Kidney epithelial cell (primary cell): Measurements from ENCODE around the gene ASXL1. TPM values are rescaled to one million over a fixed set of nuclear protein-coding genes. Genes with fewer than 3 reads are reported as not detected.
"Not testable (repeated sequence)": the region's sequence is repeated elsewhere in the genome, so short reads cannot be mapped to it uniquely, and the experiment has no call there.

Source experiments
- DNase-seq: peaks from one replicate; pipeline ENCODE4 v3.0.0-alpha.2; 2010; ENCODE audit warnings: low read depth
- H3K27me3 ChIP-seq: 2 replicates; pipeline ENCODE4 v1.6.0; 2011; ENCODE audit warnings: low read length; ENCODE audit not compliant: control insufficient read depth, insufficient read depth
- H3K36me3 ChIP-seq: 2 replicates; pipeline ENCODE4 v1.5.1; 2011; ENCODE audit warnings: low read length; ENCODE audit not compliant: control insufficient read depth, insufficient read depth
- H3K4me3 ChIP-seq: 2 replicates; pipeline ENCODE4 v1.5.1; 2011; ENCODE audit warnings: low read depth, mild to moderate bottlenecking, control low read depth, low read length
- CTCF ChIP-seq: IDR thresholded peaks from 2 replicates; pipeline ENCODE4 v1.5.1; 2011; ENCODE audit warnings: mild to moderate bottlenecking, moderate library complexity, low read length, control low read depth, inconsistent platforms; ENCODE audit not compliant: insufficient read depth, poor library complexity, severe bottlenecking
- total RNA-seq: library from RNA; depleted of rRNA; stranded (reverse); fragments of >200 nt; gene quantifications from 2 replicates; pipeline ENCODE4 v1.2.3, GENCODE V29; 2015

Gene ASXL1
- total RNA-seq, 1 donor from 2014 or later: 31.6 TPM

GRCh38 chr20:32368323-32368722, 10.2 kb downstream of the ASXL1 start:
- TF ChIP-seq CTCF: no peak
- Histone ChIP-seq H3K27me3 (no peaks in the 10 kb centered on the region), H3K36me3 (peaks cover 1% of the 10 kb centered on the region), H3K4me3 (no peak overlapping the region)
- no peak for DNase-seq

- Histone ChIP-seq H3K27me3 (no peaks in the 10 kb centered on the region), H3K4me3 (no peak overlapping the region), H3K36me3 (peaks cover 1% of the 10 kb centered on the region)
- DNase-seq: no peak
- TF ChIP-seq CTCF: no peak
Observed at GRCh38 chr20:32368925-32369324, 10.8 kb downstream of the ASXL1 start.

GRCh38 chr20:32370897-32371296, 12.8 kb downstream of the ASXL1 start:
- no peak for TF ChIP-seq CTCF
- H3K36me3 ChIP-seq: peaks cover 1% of the 10 kb centered on the region
- H3K27me3 ChIP-seq: no peaks in the 10 kb centered on the region
- H3K4me3 ChIP-seq: no peak overlapping the region
- DNase-seq: no peak

- DNase-seq: no peak
- H3K4me3 ChIP-seq: no peak overlapping the region
- no peaks in the 10 kb centered on the region for H3K27me3 ChIP-seq
- TF ChIP-seq CTCF: no peak
- no peaks in the 10 kb centered on the region for H3K36me3 ChIP-seq
Observed at GRCh38 chr20:32378461-32378860, 20.3 kb downstream of the ASXL1 start.

- not testable (repeated sequence) for H3K4me3 ChIP-seq, H3K36me3 ChIP-seq, DNase-seq, H3K27me3 ChIP-seq
Observed at GRCh38 chr20:32380037-32380436, 21.9 kb downstream of the ASXL1 start.

GRCh38 chr20:32380745-32381144, 22.6 kb downstream of the ASXL1 start:
- Histone ChIP-seq H3K27me3 (no peaks in the 10 kb centered on the region), H3K4me3 (no peak overlapping the region), H3K36me3 (no peaks in the 10 kb centered on the region)
- DNase-seq: no peak
- TF ChIP-seq CTCF: no peak
